Neural cell (in vitro differentiated cells): Measurements from ENCODE around the gene LZTS2. TPM values are rescaled to one million over a fixed set of nuclear protein-coding genes. Genes with fewer than 3 reads are reported as not detected.

Experiments
- H2AFZ ChIP-seq: fragments of 200-600, 300-800 bp; sonication (generic), shearing (Covaris generic); 2 replicates; pipeline ENCODE4 v1.6.0; 2014; ENCODE audit warnings: low read depth, mild to moderate bottlenecking, antibody characterized with exemption, low read length, moderate library complexity
- H3F3A ChIP-seq: fragments of 200-600 bp; shearing (Covaris generic); 2 replicates; pipeline ENCODE4 v1.6.1; 2016; ENCODE audit warnings: mild to moderate bottlenecking, moderate library complexity, mixed read lengths, antibody characterized with exemption, low read length; ENCODE audit not compliant: insufficient read depth, poor library complexity, severe bottlenecking
- H3K27ac ChIP-seq: fragments of 200-600, 300-800 bp; sonication (generic), shearing (Covaris generic); 2 replicates; pipeline ENCODE4 v1.5.1; 2014; ENCODE audit warnings: mild to moderate bottlenecking, low read length, moderate library complexity
- H3K27me3 ChIP-seq: fragments of 300-800, 200-600 bp; sonication (generic), shearing (Covaris generic); 2 replicates; pipeline ENCODE4 v1.6.0; 2014; ENCODE audit warnings: mild to moderate bottlenecking, low read depth, low read length, moderate library complexity; ENCODE audit not compliant: insufficient read depth
- H3K36me3 ChIP-seq: fragments of 300-800, 200-600 bp; sonication (generic), shearing (Covaris generic); 2 replicates; pipeline ENCODE4 v1.5.1; 2014; ENCODE audit warnings: mild to moderate bottlenecking, antibody characterized with exemption, low read length, moderate library complexity; ENCODE audit not compliant: insufficient read depth
- H3K4me2 ChIP-seq: fragments of 300-800, 200-600 bp; sonication (generic), shearing (Covaris generic); 2 replicates; pipeline ENCODE4 v1.6.0; 2014; ENCODE audit warnings: mild to moderate bottlenecking, low read length
- H3K4me3 ChIP-seq: fragments of 300-800, 200-600 bp; sonication (generic), shearing (Covaris generic); 2 replicates; pipeline ENCODE4 v1.5.1; 2014; ENCODE audit warnings: mild to moderate bottlenecking, low read length, moderate library complexity
- H3K79me2 ChIP-seq: fragments of 200-600 bp; shearing (Covaris generic); replicated peaks from 2 replicates; pipeline ENCODE4 v1.6.0; 2014; ENCODE audit warnings: mild to moderate bottlenecking, low read length, moderate library complexity; ENCODE audit not compliant: insufficient read depth
- H3K9ac ChIP-seq: fragments of 300-800, 200-600 bp; sonication (generic), shearing (Covaris generic); 2 replicates; pipeline ENCODE4 v1.6.1; 2016; ENCODE audit warnings: mild to moderate bottlenecking, low read length, mixed read lengths
- H3K9me2 ChIP-seq: fragments of 200-600 bp; shearing (Covaris generic); 2 replicates; pipeline ENCODE4 v1.6.1; 2016; ENCODE audit warnings: mild to moderate bottlenecking, low read length, mixed read lengths; ENCODE audit not compliant: insufficient read depth
- H3K9me3 ChIP-seq: fragments of 200-600, 300-800 bp; sonication (generic), shearing (Covaris generic); 2 replicates; pipeline ENCODE4 v1.6.1; 2016; ENCODE audit warnings: mild to moderate bottlenecking, mixed run types, low read length, moderate library complexity, mixed read lengths
- H4K20me1 ChIP-seq: fragments of 200-600 bp; shearing (Covaris generic); 2 replicates; pipeline ENCODE4 v1.6.1; 2016; ENCODE audit warnings: mild to moderate bottlenecking, mixed run types; ENCODE audit not compliant: insufficient read depth
- CTCF ChIP-seq: fragments of 450-650 bp; IDR thresholded peaks from 2 replicates; pipeline ENCODE4 v1.5.1; 2014; ENCODE audit warnings: antibody characterized with exemption, mild to moderate bottlenecking, moderate library complexity; ENCODE audit not compliant: poor library complexity, severe bottlenecking
- EP300 ChIP-seq: fragments of 450-650 bp; conservative IDR thresholded peaks from 2 replicates; pipeline ENCODE4 v1.6.1; 2014; ENCODE audit warnings: antibody characterized with exemption, mild to moderate bottlenecking, moderate library complexity; ENCODE audit not compliant: poor library complexity, severe bottlenecking
- EZH2 ChIP-seq: fragments of 200-600, 300-800 bp; shearing (Covaris generic), sonication (generic); IDR thresholded peaks from 2 replicates; pipeline ENCODE4 v1.6.1; 2014; ENCODE audit warnings: antibody characterized with exemption, low read length, borderline replicate concordance, mild to moderate bottlenecking; ENCODE audit not compliant: insufficient read depth, poor library complexity, severe bottlenecking
- MXI1 ChIP-seq: fragments of 450-650 bp; conservative IDR thresholded peaks from 2 replicates; pipeline ENCODE4 v1.6.1; 2014; ENCODE audit warnings: antibody characterized with exemption, mild to moderate bottlenecking; ENCODE audit not compliant: poor library complexity, severe bottlenecking
- POLR2AphosphoS5 ChIP-seq: IDR thresholded peaks from 2 replicates; pipeline ENCODE4 v1.6.1; 2012
- RAD21 ChIP-seq: fragments of 450-650 bp; conservative IDR thresholded peaks from 2 replicates; pipeline ENCODE4 v1.6.1; 2014; ENCODE audit warnings: antibody characterized with exemption, mild to moderate bottlenecking, moderate library complexity
- REST ChIP-seq: IDR thresholded peaks from 2 replicates; pipeline ENCODE4 v1.6.1; 2012; ENCODE audit warnings: borderline replicate concordance
- SMC3 ChIP-seq: fragments of 450-650 bp; conservative IDR thresholded peaks from 2 replicates; pipeline ENCODE4 v1.6.1; 2014; ENCODE audit warnings: antibody characterized with exemption, mild to moderate bottlenecking, moderate library complexity; ENCODE audit not compliant: poor library complexity
- TAF1 ChIP-seq: IDR thresholded peaks from 2 replicates; pipeline ENCODE4 v1.6.1; 2012; ENCODE audit warnings: low read depth
- polyA plus RNA-seq: library from polyadenylated mRNA; depleted of rRNA; stranded (reverse); fragments of >200 nt; gene quantifications from 2 replicates; pipeline ENCODE4 v1.2.3, GENCODE V29; 2014

The LZTS2 gene
- polyA plus RNA-seq, 1 donor from 2014 or later: 40.1 TPM

- Histone ChIP-seq H3K9me2 (no peaks in the 10 kb centered on the region), H3K4me2 (no peak overlapping the region), H3K27me3 (no peaks in the 10 kb centered on the region), H3K27ac (no peak overlapping the region), H2AFZ (no peak overlapping the region), H3F3A (no peaks in the 10 kb centered on the region), H3K79me2 (peaks cover 16% of the 10 kb centered on the region), H3K36me3 (no peaks in the 10 kb centered on the region), H3K9ac (no peak overlapping the region), H3K9me3 (no peaks in the 10 kb centered on the region), H3K4me3 (no peak overlapping the region), H4K20me1 (no peaks in the 10 kb centered on the region)
- TF ChIP-seq RAD21 (no peak), EZH2 (no peak), POLR2AphosphoS5 (no peak), REST (no peak), SMC3 (no peak), MXI1 (no peak), EP300 (no peak), TAF1 (no peak), CTCF (no peak)
Observed at GRCh38 chr10:101005361-101005760, 5.8 kb downstream of the LZTS2 start.

GRCh38 chr10:101005869-101006567 lies 6.4 kb downstream of the LZTS2 start:
- H3K9me3 ChIP-seq: no peaks in the 10 kb centered on the region
- no peak overlapping the region for H3K9ac ChIP-seq
- H3K4me3 ChIP-seq: no peak overlapping the region
- H3K79me2 ChIP-seq: peaks cover 10% of the 10 kb centered on the region
- H3F3A ChIP-seq: no peaks in the 10 kb centered on the region
- H3K27ac ChIP-seq: no peak overlapping the region
- H3K4me2 ChIP-seq: no peak overlapping the region
- no peaks in the 10 kb centered on the region for H3K27me3 ChIP-seq
- no peak for TF ChIP-seq TAF1
- no peaks in the 10 kb centered on the region for H3K9me2 ChIP-seq
- no peaks in the 10 kb centered on the region for H4K20me1 ChIP-seq
- no peaks in the 10 kb centered on the region for H3K36me3 ChIP-seq
- H2AFZ ChIP-seq: no peak overlapping the region
